Measurements from ENCODE around the gene ZSCAN9. TPM values are rescaled to one million over a fixed set of nuclear protein-coding genes. Genes with fewer than 3 reads are reported as not detected.

Gene ZSCAN9
- total and polyA plus RNA-seq, 2 of the 13 experiments (the other 11 are each of a cell fraction or from before 2014, with no cell fraction given): 14.6 to 17.8 TPM

- peak; percentile 87 for TF ChIP-seq ZNF563 (CRISPR knock-in tag; IDR thresholded peaks at IDR 0.05)
- peak; percentile 88 for TF ChIP-seq ZBTB38 (CRISPR knock-in tag; IDR thresholded peaks at IDR 0.05)
- TF ChIP-seq RFXAP (CRISPR knock-in tag; IDR thresholded peaks at IDR 0.05; ENCODE audit: borderline replicate concordance): peak; percentile 57
- TF ChIP-seq, protein P1, sequence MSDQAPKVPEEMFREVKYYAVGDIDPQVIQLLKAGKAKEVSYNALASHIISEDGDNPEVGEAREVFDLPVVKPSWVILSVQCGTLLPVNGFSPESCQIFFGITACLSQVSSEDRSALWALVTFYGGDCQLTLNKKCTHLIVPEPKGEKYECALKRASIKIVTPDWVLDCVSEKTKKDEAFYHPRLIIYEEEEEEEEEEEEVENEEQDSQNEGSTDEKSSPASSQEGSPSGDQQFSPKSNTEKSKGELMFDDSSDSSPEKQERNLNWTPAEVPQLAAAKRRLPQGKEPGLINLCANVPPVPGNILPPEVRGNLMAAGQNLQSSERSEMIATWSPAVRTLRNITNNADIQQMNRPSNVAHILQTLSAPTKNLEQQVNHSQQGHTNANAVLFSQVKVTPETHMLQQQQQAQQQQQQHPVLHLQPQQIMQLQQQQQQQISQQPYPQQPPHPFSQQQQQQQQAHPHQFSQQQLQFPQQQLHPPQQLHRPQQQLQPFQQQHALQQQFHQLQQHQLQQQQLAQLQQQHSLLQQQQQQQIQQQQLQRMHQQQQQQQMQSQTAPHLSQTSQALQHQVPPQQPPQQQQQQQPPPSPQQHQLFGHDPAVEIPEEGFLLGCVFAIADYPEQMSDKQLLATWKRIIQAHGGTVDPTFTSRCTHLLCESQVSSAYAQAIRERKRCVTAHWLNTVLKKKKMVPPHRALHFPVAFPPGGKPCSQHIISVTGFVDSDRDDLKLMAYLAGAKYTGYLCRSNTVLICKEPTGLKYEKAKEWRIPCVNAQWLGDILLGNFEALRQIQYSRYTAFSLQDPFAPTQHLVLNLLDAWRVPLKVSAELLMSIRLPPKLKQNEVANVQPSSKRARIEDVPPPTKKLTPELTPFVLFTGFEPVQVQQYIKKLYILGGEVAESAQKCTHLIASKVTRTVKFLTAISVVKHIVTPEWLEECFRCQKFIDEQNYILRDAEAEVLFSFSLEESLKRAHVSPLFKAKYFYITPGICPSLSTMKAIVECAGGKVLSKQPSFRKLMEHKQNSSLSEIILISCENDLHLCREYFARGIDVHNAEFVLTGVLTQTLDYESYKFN (CRISPR knock-in tag; conservative IDR thresholded peaks at IDR 0.05): peak; percentile 49; the same call in 1 of the 2 replicates
- TF ChIP-seq NFYC (CRISPR knock-in tag; IDR thresholded peaks at IDR 0.05): no peak; the same call in 1 of the 2 replicates
- 0 out of 2 replicates have a peak, but pooled peaks have one; percentile 27 for TF ChIP-seq FLYWCH1 (CRISPR knock-in tag; IDR thresholded peaks at IDR 0.05)
- TF ChIP-seq, protein P2, sequence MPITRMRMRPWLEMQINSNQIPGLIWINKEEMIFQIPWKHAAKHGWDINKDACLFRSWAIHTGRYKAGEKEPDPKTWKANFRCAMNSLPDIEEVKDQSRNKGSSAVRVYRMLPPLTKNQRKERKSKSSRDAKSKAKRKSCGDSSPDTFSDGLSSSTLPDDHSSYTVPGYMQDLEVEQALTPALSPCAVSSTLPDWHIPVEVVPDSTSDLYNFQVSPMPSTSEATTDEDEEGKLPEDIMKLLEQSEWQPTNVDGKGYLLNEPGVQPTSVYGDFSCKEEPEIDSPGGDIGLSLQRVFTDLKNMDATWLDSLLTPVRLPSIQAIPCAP (CRISPR knock-in tag; IDR thresholded peaks at IDR 0.05; ENCODE audit: low read depth): no peak
- TF ChIP-seq ELF4 (CRISPR knock-in tag; IDR thresholded peaks at IDR 0.05; ENCODE audit: borderline replicate concordance): 0 out of 2 replicates have a peak, but pooled peaks have one; percentile 26
- peak; percentile 27; the same call in 1 of the 2 replicates for TF ChIP-seq ZNF362 (CRISPR knock-in tag; IDR thresholded peaks at IDR 0.05; ENCODE audit: borderline replicate concordance)
- no peak for TF ChIP-seq PCBP1 (IDR thresholded peaks at IDR 0.05; ENCODE audit: borderline replicate concordance, low read depth, low read length)
- TF ChIP-seq SIX1 (CRISPR knock-in tag; IDR thresholded peaks at IDR 0.05; ENCODE audit: borderline replicate concordance): no peak
- peak; percentile 81; the same call in 1 of the 2 replicates for TF ChIP-seq ZNF878 (CRISPR knock-in tag; IDR thresholded peaks at IDR 0.05)
- no peak for TF ChIP-seq HNF4G (IDR thresholded peaks at IDR 0.05; ENCODE audit: borderline replicate concordance, low read depth, low read length)
- no peak for TF ChIP-seq HNF4G (CRISPR knock-in tag; IDR thresholded peaks at IDR 0.05; ENCODE audit: borderline replicate concordance, low read depth)
- peak; percentile 33 for TF ChIP-seq MED1 (CRISPR knock-in tag; IDR thresholded peaks at IDR 0.05)
- peak; percentile 24 for TF ChIP-seq ZNF609 (CRISPR knock-in tag; IDR thresholded peaks at IDR 0.05; ENCODE audit: borderline replicate concordance)
- TF ChIP-seq NFE2 (CRISPR knock-in tag; IDR thresholded peaks at IDR 0.05): no peak
These were observed 6.5 kb upstream of the ZSCAN9 start (continued) for GRCh38 chr6:28218312-28219248.
